NCI-H2029 (cell line): ENCODE results near the gene RALGPS2.
"Not testable (repeated sequence)": the region's sequence is repeated elsewhere in the genome, so short reads cannot be mapped to it uniquely, and the experiment has no call there.

Experiments
- DNase-seq: peaks from one replicate; lab custom pipeline; 2025; lab: John Stamatoyannopoulos, UW

Gene RALGPS2

GRCh38 chr1:178942285-178943198 is 217.5 kb downstream of the RALGPS2 start:
- DNase-seq, result no peak

- DNase-seq, result no peak
These were observed 219.7 kb downstream of the RALGPS2 start for GRCh38 chr1:178944729-178945128.

GRCh38 chr1:178945763-178946266 is 220.8 kb downstream of the RALGPS2 start:
- no peak for DNase-seq

- DNase-seq, result no peak
These were observed 221.4 kb downstream of the RALGPS2 start for GRCh38 chr1:178946416-178946815.

DNA sequence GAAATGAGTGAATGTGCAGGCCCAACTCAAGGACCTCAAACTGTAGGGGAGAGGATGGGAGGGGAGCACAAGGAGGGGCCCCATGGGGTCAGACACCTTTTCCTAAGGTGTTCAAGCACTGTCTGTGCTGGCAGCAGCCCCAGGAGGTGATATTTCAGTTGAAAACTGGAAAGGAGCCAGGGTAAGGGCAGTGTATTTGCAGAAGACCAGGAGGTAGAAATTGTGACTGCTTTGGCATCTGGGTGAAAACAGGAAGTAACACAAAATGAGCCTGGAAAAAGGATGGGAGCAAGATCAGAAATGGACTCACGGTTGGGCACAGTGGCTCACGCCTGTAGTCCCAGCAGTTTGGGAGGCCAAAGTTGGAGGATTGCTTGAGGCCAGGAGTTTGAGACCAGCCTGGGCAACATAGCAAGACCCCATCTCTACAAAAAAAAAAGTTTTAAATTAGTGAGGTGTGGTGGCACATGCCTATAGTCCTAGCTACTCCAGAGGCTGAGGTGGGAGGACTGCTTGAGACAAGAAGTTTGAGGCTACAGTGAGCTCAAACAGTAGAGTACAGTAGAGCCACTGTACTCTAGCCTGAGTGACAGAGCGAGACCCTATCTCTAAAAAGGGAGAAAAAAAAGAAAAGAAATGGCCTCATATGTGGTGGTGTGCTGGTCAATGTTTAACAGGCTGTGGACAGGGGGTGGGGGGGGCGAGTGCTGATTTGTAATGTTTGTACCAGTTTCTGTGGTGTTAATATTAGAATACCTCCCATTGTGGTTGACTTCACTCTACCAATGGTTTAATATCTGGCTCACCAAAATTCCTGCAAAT is 222.0 kb downstream of the RALGPS2 start:
- no peak for DNase-seq

DNA sequence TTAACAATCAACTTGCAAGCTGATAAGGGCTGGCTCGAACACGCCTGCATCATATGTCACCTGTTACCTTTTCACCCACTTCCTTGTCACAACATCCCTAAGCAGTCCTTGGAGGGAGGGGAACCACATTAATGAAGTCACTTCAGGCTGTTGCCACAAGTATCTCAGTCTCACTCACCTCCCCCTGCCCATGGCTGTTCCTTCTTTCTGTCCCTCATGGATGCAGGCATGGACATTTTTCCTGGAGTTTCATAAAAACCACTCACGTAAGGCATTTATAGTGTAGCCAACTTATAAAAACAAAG is 222.6 kb downstream of the RALGPS2 start:
- no peak for DNase-seq

GRCh38 chr1:178948676-178949075 is 223.6 kb downstream of the RALGPS2 start:
- DNase-seq, result no peak

- DNase-seq, result not testable (repeated sequence)
These were observed 224.8 kb downstream of the RALGPS2 start for GRCh38 chr1:178949866-178950265.

DNA sequence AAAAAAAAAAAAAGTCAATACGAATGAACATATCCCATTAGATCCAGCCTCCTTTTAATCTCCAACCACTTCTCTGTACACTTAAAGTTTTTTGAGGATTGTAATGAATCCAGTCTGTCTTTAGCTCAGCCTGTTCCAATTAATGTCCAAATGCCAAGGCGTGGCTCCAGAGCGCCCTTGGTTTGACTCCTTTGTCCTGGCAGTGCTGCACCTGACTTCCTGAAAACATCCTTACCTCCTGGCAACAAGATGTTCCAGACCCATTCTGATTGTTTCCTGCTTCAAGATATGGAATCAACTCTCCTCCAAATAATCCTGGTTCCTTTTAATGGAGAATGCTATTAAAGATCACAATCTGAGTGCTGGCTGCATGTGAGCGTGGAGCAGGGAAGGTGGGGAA is 226.6 kb downstream of the RALGPS2 start:
- no peak for DNase-seq

- no peak for DNase-seq
These were observed 228.0 kb downstream of the RALGPS2 start for GRCh38 chr1:178953034-178953433.

GRCh38 chr1:178953538-178954324 is 228.7 kb downstream of the RALGPS2 start:
- DNase-seq, result no peak

DNA sequence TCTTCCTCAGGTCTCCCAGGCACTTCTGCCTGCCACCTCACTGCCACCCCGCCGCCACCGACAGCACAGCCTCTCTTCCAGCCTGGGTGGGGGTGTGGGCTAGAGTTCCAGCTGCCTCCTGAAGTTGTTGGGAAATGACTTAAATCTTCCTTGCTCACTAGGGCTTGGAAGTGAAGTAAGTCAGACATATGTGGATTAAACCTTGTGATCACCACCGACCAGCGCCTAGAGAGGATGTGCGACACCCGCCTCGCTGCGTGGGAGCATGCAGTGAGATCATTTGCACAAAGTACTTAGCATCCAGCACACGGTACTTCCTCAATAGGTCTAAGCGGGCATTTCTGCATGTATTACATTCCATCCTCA is 229.3 kb downstream of the RALGPS2 start:
- no peak for DNase-seq

- no peak for DNase-seq
These were observed 229.9 kb downstream of the RALGPS2 start for GRCh38 chr1:178954937-178955336.

DNA sequence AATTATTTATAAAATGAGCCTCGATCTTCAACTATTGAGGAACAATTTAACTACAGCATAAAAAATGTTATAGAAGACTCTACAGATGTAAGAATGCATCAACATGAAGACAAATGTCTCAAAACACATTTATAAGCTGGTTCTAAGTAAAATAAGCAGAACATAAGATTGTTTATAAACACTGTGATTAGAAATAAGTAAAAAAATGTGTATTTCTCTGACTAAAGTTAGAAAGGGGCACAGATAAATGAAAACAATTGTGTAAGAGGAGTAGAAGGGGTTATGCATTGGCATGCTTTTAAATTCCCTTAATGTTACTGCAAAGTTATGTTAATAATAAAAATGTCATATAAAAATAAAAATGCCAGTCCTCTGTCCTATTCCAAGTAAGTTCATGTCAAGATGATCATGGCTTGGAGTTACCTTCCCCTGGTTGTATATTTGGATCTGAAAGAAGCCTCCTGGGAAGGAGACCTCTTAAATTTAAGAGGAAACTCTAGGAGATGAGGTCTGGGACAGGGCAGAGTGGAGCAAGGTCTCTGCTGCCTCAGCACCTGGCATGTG is 230.4 kb downstream of the RALGPS2 start:
- no peak for DNase-seq

DNA sequence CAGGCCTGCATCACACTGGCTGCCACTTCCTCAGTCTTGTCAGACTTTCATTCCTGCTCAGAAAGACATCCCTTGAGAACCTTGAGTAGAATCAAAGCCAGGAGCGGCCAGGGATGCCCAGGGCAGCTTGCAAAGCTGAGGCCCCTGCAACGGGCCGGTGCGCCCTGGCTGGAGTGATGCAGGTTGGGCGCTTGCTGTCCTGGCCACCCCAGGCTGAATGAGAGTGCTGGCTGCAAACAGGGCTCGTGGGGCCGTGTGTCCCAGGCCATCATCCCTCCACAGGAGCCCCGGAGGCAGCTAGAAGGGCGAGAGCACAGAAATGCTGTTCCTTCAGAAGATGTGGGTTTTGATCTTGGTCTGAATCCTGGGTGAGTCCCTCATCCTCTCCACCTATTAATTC is 233.4 kb downstream of the RALGPS2 start:
- DNase-seq, result no peak

DNA sequence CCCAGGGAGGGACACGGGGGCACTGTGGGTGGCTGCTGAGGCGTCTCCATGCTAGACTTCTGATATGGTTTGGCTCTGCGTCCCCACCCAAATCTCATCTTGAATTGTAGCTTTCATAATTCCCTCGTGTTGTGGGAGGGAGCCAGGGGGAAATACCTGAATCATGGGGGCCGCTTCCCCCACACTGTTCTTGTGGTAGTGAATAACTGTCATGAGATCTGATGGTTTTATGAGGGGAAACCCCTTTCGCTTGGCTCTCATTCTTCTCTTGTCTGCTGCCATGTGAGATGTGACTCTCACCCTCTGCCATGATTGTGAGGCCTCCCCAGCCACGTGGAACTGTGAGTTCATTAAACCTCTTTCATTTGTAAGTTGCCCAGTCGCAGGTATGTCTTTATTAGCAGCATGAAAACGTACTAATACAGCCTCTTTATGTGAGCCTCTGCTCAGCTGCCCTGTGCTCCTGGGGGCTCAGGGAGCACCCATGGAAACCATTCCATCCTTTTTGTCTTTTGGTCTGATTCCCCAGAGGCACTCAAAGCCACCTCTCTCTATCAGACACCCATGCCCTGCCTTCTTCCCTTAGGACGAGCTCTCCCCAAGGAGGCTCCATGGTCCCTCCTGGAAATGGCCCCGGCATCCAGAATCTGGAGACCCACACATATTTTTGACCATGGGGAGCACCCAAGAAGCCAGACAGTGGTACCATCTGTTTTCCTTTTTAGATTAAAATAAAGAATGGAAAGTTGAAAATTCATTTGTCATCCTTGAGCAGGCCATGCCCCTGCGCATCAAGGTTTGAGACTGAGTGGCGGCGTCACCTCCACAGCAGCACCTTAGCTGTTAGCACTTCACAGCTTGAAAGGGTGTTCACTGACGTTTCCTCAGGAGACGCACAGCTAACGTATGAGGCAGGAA is 234.8 kb downstream of the RALGPS2 start:
- DNase-seq, result no peak

DNA sequence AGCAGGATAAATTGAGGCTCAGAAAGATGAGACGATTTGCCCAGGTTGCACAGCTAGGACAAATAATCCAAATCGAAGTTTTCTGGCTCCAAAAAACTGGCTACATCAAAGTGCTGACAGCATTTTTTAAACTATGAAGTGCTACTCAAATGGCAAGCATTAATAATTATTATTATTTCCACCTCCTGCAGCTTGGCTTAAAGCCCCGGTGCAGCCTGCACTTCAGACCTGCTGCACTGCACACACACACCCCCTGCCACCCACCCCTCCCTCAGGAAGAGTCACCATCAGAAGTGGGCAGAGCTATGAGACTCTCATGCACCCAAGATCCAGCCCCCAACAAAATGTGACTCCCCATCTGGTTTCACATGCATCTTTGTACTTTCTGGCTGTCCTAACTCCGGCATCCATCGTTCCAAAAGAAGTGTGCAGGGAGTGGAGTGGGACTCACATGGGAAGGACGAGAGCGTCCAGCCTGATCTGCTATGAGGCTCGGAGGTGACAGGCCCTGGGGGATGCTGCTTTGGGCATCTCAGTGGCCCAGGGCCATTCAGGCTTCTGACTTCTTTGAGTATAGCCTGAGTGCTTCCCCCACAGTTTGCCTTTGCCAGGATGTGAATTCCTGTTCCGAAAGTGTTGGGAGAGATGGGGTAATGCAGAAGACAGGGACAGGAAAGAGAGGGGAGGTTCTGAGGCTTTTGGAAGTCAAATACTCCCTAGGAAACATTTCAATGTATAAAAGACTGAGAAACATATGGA is 235.6 kb downstream of the RALGPS2 start:
- no peak for DNase-seq

DNA sequence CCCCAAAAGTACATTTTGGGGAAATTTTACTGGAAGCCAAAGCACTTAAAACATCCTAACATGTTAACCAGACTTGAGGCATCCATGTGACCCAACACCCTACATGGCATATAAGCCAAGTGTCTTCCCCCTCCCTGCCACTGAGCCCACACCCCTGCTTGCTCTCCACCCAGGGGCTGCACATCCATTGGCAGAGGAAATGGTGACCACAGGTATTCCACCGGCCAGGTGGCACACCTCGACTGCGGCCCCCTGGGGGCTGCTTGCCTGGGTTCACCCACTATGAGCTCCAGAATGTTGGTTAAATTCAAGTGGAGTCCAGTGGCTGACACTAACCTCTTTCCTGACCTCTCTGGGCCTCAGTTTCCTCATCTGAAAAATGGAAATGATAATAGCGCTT is 236.3 kb downstream of the RALGPS2 start:
- DNase-seq, result no peak

DNA sequence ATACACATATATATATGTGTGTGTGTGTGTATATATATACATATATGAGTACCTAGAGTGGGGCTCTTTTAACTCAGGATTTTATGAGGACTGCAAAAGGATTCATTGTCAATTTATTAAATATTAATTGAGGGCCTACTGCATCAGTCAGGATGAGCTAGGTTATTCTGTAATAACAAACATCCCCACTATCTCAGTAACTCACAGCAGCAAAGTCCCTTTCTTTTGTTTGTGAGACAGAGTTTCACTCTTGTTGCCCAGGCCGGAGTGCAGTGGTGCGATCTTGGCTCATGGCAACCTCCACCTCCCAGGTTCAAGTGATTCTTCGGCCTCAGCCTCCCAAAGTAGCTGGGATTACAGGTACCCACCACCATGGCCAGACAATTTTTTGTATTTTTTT is 236.8 kb downstream of the RALGPS2 start:
- no peak for DNase-seq
